ENCODE results near the gene CGB1.
A peak's percentile ranks its signal among the peaks of the same experiment; 100 is the strongest.
"Not testable (repeated sequence)": the region's sequence is repeated elsewhere in the genome, so short reads cannot be mapped to it uniquely, and the experiment has no call there.

The CGB1 gene

GRCh38 chr19:49058562-49058961 lies 21.9 kb upstream of the CGB1 start:
- DNase-seq (ENCODE audit: extremely low read depth in 1 of 2, low read depth in 1 of 2) = no peak

GRCh38 chr19:49057636-49058234 lies 21.0 kb upstream of the CGB1 start, which contains the start of gene CGB7:
Gene CGB7 (minus strand): TSS chr19:49057749. CDS start chr19:49055375, 2,374 bp downstream.
- peak in 1 of 2 donors; percentile 18 for DNase-seq (ENCODE audit: extremely low read depth in 1 of 2, low read depth in 1 of 2)

GRCh38 chr19:49056902-49057596 lies 20.4 kb upstream of the CGB1 start:
- DNase-seq (ENCODE audit: extremely low read depth in 1 of 2, low read depth in 1 of 2) = not testable (repeated sequence)

- DNase-seq (ENCODE audit: extremely low read depth in 1 of 2, low read depth in 1 of 2) = peak in 1 of 2 donors; percentile 38
Observed at GRCh38 chr19:49056101-49056901, 19.6 kb upstream of the CGB1 start.

GRCh38 chr19:49050376-49051033 lies 13.8 kb upstream of the CGB1 start:
- not testable (repeated sequence) for DNase-seq (ENCODE audit: extremely low read depth in 1 of 2, low read depth in 1 of 2)

- DNase-seq (ENCODE audit: extremely low read depth in 1 of 2, low read depth in 1 of 2) = not testable (repeated sequence)
Observed at GRCh38 chr19:49049834-49050233, 13.1 kb upstream of the CGB1 start.

- DNase-seq (ENCODE audit: extremely low read depth in 1 of 2, low read depth in 1 of 2) = not testable (repeated sequence)
Observed at GRCh38 chr19:49049011-49049410, 12.3 kb upstream of the CGB1 start, which contains the start of gene CGB8. Gene CGB8 (minus strand): TSS chr19:49049111. CDS start chr19:49048739, 372 bp downstream.

GRCh38 chr19:49043548-49043947 lies 6.9 kb upstream of the CGB1 start, which contains the start of gene CGB5:
Gene CGB5 (plus strand): TSS chr19:49043848. CDS start chr19:49044210, 362 bp downstream.
- DNase-seq (ENCODE audit: extremely low read depth in 1 of 2, low read depth in 1 of 2) = not testable (repeated sequence)

GRCh38 chr19:49042666-49043065 lies 6.0 kb upstream of the CGB1 start:
- DNase-seq (ENCODE audit: extremely low read depth in 1 of 2, low read depth in 1 of 2) = not testable (repeated sequence)

- no peak for DNase-seq (ENCODE audit: extremely low read depth in 1 of 2, low read depth in 1 of 2)
Observed at GRCh38 chr19:49042177-49042576, 5.5 kb upstream of the CGB1 start.

- not testable (repeated sequence) for DNase-seq (ENCODE audit: extremely low read depth in 1 of 2, low read depth in 1 of 2)
Observed at GRCh38 chr19:49039736-49040135, 3.0 kb upstream of the CGB1 start.

- DNase-seq (ENCODE audit: extremely low read depth in 1 of 2, low read depth in 1 of 2) = not testable (repeated sequence)
Observed at GRCh38 chr19:49038557-49039276, 2.0 kb upstream of the CGB1 start.

GRCh38 chr19:49038111-49038510 lies 1.4 kb upstream of the CGB1 start:
- not testable (repeated sequence) for DNase-seq (ENCODE audit: extremely low read depth in 1 of 2, low read depth in 1 of 2)

- DNase-seq (ENCODE audit: extremely low read depth in 1 of 2, low read depth in 1 of 2) = peak in 1 of 2 donors; percentile 40
Observed at GRCh38 chr19:49031642-49032301, 4.9 kb downstream of the CGB1 start, which contains the start of gene CGB2. Gene CGB2 (plus strand): TSS chr19:49031890. CDS start chr19:49032096, 206 bp downstream.

- not testable (repeated sequence) for DNase-seq (ENCODE audit: extremely low read depth in 1 of 2, low read depth in 1 of 2)
Observed at GRCh38 chr19:49030323-49030722, 6.4 kb downstream of the CGB1 start.

GRCh38 chr19:49029749-49030148 lies 6.9 kb downstream of the CGB1 start:
- not testable (repeated sequence) for DNase-seq (ENCODE audit: extremely low read depth in 1 of 2, low read depth in 1 of 2)

- DNase-seq (ENCODE audit: extremely low read depth in 1 of 2, low read depth in 1 of 2) = not testable (repeated sequence)
Observed at GRCh38 chr19:49028686-49029085, 8.0 kb downstream of the CGB1 start.

- DNase-seq (ENCODE audit: extremely low read depth in 1 of 2, low read depth in 1 of 2) = not testable (repeated sequence)
Observed at GRCh38 chr19:49025599-49025998, 11.1 kb downstream of the CGB1 start.

- not testable (repeated sequence) for DNase-seq (ENCODE audit: extremely low read depth in 1 of 2, low read depth in 1 of 2)
Observed at GRCh38 chr19:49025088-49025487, 11.6 kb downstream of the CGB1 start.

All from activated CD8-positive, alpha-beta memory T cell treated with anti-CD3 and anti-CD28 coated beads for 1 hour (primary cell).